B cell (primary cell): ENCODE data around the gene CYP4A22. TPM values are rescaled to one million over a fixed set of nuclear protein-coding genes. Genes with fewer than 3 reads are reported as not detected.
"Not testable (repeated sequence)": the region's sequence is repeated elsewhere in the genome, so short reads cannot be mapped to it uniquely, and the experiment has no call there.

Source experiments
- ATAC-seq: fragments of 200-7000 bp; cut with Tn5 transposase; one replicate; pipeline ENCODE4 v1.10.0; 2021; ENCODE audit warnings: low read depth, mild to moderate bottlenecking, moderate number of reproducible peaks, moderate library complexity
- CTCF ChIA-PET: fragments of 350-600 bp; sonication (Branson Sonifier 250); formaldehyde crosslinking; loops from one replicate; lab custom pipeline; 2021; ENCODE audit warnings: antibody characterized with exemption, inconsistent platforms; lab: Charles Lee
- POLR2A ChIA-PET: fragments of 350-600 bp; sonication (Branson Sonifier 250); formaldehyde crosslinking; loops from one replicate; lab custom pipeline; 2021; ENCODE audit warnings: antibody characterized with exemption; lab: Charles Lee
- DNase-seq: peaks from one replicate; pipeline ENCODE4 v3.0.0; 2013
- H2AFZ ChIP-seq: 2 replicates; pipeline ENCODE4 v1.6.1; 2012; ENCODE audit warnings: mild to moderate bottlenecking, low read depth, low read length; ENCODE audit not compliant: insufficient read depth, poor library complexity, severe bottlenecking
- H3K27ac ChIP-seq, 2 donors: 1 replicate in 1 of 2; 2 replicates in 1 of 2; pipeline ENCODE4 v1.5.1; 2012 to 2013; ENCODE audit warnings: low read length in 2 of 2, mild to moderate bottlenecking in 2 of 2, moderate library complexity in 1 of 2
- H3K27me3 ChIP-seq, 4 experiments: fragments of 200-600 bp in 1 of 4; sonication (generic) in 1 of 4; replicated peaks in 1 of 4; 1 replicate in 2 of 4; 2 replicates in 2 of 4; pipeline versions ENCODE4 v1.6.1 to v1.7.0; 2013 to 2016; ENCODE audit warnings: low read length in 3 of 4, mild to moderate bottlenecking in 2 of 4, mixed read lengths in 1 of 4, moderate library complexity in 1 of 4; ENCODE audit not compliant: insufficient read depth in 4 of 4, control insufficient read depth in 3 of 4; ENCODE audit errors: control extremely low read depth in 1 of 4
- H3K36me3 ChIP-seq, 2 experiments: replicated peaks in 1 of 2; 1 replicate in 1 of 2; 2 replicates in 1 of 2; pipeline versions ENCODE4 v1.6.1 to v1.7.1; 2013; ENCODE audit warnings: low read length in 1 of 2; ENCODE audit not compliant: insufficient read depth in 2 of 2, control insufficient read depth in 1 of 2; ENCODE audit errors: control extremely low read depth in 1 of 2, extremely low read depth in 1 of 2
- H3K4me1 ChIP-seq, 2 donors: fragments of 200-600 bp in 1 of 2; sonication (generic) in 1 of 2; 1 replicate in 1 of 2; 2 replicates in 1 of 2; pipeline versions ENCODE4 v1.5.1 to v1.6.1; 2013 to 2017; ENCODE audit warnings: low read length in 2 of 2; ENCODE audit not compliant: control insufficient read depth in 2 of 2, insufficient read depth in 2 of 2
- H3K4me2 ChIP-seq: replicated peaks from 2 replicates; pipeline ENCODE3; 2012; ENCODE audit warnings: mild to moderate bottlenecking, low read depth, low read length; ENCODE audit not compliant: poor library complexity, severe bottlenecking
- H3K4me3 ChIP-seq, 5 experiments: fragments of 200-600 bp in 1 of 5; sonication (generic) in 1 of 5; 1 replicate in 3 of 5; 2 replicates in 2 of 5; pipeline versions ENCODE4 v1.5.1 to v1.7.0; 2011 to 2016; ENCODE audit warnings: low read length in 4 of 5, mild to moderate bottlenecking in 4 of 5, low read depth in 2 of 5, control low read depth in 1 of 5, moderate library complexity in 1 of 5; ENCODE audit not compliant: insufficient read depth in 1 of 5; ENCODE audit errors: control extremely low read depth in 1 of 5, extremely low read depth in 1 of 5
- H3K79me2 ChIP-seq: fragments of 200-600 bp; sonication (generic); one replicate; pipeline ENCODE4 v1.6.0; 2016; ENCODE audit warnings: low read length; ENCODE audit not compliant: control insufficient read depth, insufficient read depth
- H3K9ac ChIP-seq: fragments of 200-600 bp; sonication (generic); 2 replicates; pipeline ENCODE4 v1.6.1; 2017; ENCODE audit warnings: mild to moderate bottlenecking, low read length, moderate library complexity
- H3K9me3 ChIP-seq, 3 donors: one replicate each; pipeline versions ENCODE4 v1.6.1 to v1.7.1; 2013; ENCODE audit warnings: low read length in 2 of 3; ENCODE audit not compliant: control insufficient read depth in 2 of 3, insufficient read depth in 1 of 3; ENCODE audit errors: control extremely low read depth in 1 of 3
- H4K20me1 ChIP-seq: 2 replicates; pipeline ENCODE4 v1.6.0; 2012; ENCODE audit warnings: mild to moderate bottlenecking, low read length; ENCODE audit not compliant: insufficient read depth, control insufficient read depth, poor library complexity, severe bottlenecking
- H3K27ac Mint-ChIP-seq: one replicate; pipeline ENCODE4 v1.8.0; 2021; ENCODE audit warnings: mixed read lengths
- H3K27me3 Mint-ChIP-seq: one replicate; pipeline ENCODE4 v1.8.0; 2021; ENCODE audit warnings: mixed read lengths
- H3K4me1 Mint-ChIP-seq: one replicate; pipeline ENCODE4 v1.8.0; 2021; ENCODE audit warnings: mixed read lengths
- H3K4me3 Mint-ChIP-seq: one replicate; pipeline ENCODE4 v1.8.0; 2021; ENCODE audit warnings: mixed read lengths
- H3K9me3 Mint-ChIP-seq: one replicate; pipeline ENCODE4 v1.8.0; 2022; ENCODE audit warnings: mixed read lengths; ENCODE audit not compliant: insufficient read depth
- CTCF ChIP-seq: fragments of 200-600 bp; IDR thresholded peaks from one replicate; pipeline ENCODE4 v1.8.0; 2022; ENCODE audit warnings: antibody characterized with exemption, mild to moderate bottlenecking
- EZH2 ChIP-seq: IDR thresholded peaks from 2 replicates; pipeline ENCODE4 v1.6.1; 2012; ENCODE audit warnings: borderline replicate concordance, low read depth, mild to moderate bottlenecking, moderate library complexity, low read length; ENCODE audit not compliant: insufficient read depth, poor library complexity, severe bottlenecking
- WGBS: methylation state at CpG from one replicate; pipeline ENCODE4 v1.1.5; 2013; ENCODE audit warnings: missing lambda C conversion rate; ENCODE audit not compliant: insufficient coverage; 5-methylcytosine and 5-hydroxymethylcytosine counted together
- intact Hi-C: fragments of 100-400 bp; cut with micrococcal nuclease; formaldehyde crosslinking; loops from one replicate; pipeline ENCODE4 v1.10.0; 2022
- polyA plus RNA-seq: library from polyadenylated mRNA; depleted of rRNA; stranded (reverse); fragments of >200 nt; gene quantifications from 2 replicates; pipeline ENCODE4 v1.2.3, GENCODE V29; 2012
- total RNA-seq, 2 donors: library from RNA; stranded (reverse); fragments of 120-200 nt in 1 of 2; gene quantifications; 1 replicate in 1 of 2; 2 replicates in 1 of 2; pipeline versions ENCODE4 v1.2.3 to v1.2.4, GENCODE V29; 2013 to 2022

CYP4A22 gene
- total and polyA plus RNA-seq, 2 donors (not counting 1 experiment from before 2014, with no cell fraction given), result not detected

- no peak overlapping the region for H3K4me3 Mint-ChIP-seq
These were observed 32.4 kb upstream of the CYP4A22 start for GRCh38 chr1:47104816-47105215.

GRCh38 chr1:47106792-47107191 is 30.4 kb upstream of the CYP4A22 start:
- no peak overlapping the region for H3K4me2 ChIP-seq
- H3K9ac ChIP-seq, result no peak overlapping the region
- no peak for ATAC-seq
- H3K4me3 ChIP-seq, result no peak overlapping the region
- Mint-ChIP-seq H3K9me3 (peaks cover 2% of the 10 kb centered on the region), H3K27me3 (peaks cover 6% of the 10 kb centered on the region), H3K4me1 (no peaks in the 10 kb centered on the region), H3K4me3 (no peak overlapping the region), H3K27ac (no peak overlapping the region)
- H2AFZ ChIP-seq, result no peak overlapping the region
- intact Hi-C loops, result no loop called here
- H3K9me3 ChIP-seq, result peaks cover 2 to 17% (median 4%) of the 10 kb centered on the region in 3 donors
- H3K36me3 ChIP-seq, result no peaks in the 10 kb centered on the region
- no CpG with 5 or more reads among the region's 3 CpGs for WGBS
- POLR2A ChIA-PET, result no interaction called here
- no peaks in the 10 kb centered on the region for H3K4me1 ChIP-seq
- no peaks in the 10 kb centered on the region for H4K20me1 ChIP-seq
- DNase-seq, result no peak
- no peaks in the 10 kb centered on the region for H3K79me2 ChIP-seq
- no peaks in the 10 kb centered on the region for H3K27me3 ChIP-seq
- no peak overlapping the region for H3K27ac ChIP-seq
- TF ChIP-seq EZH2, result no peak
- CTCF ChIA-PET, result no interaction called here

More at GRCh38 chr1:47104816-47105215, 32.4 kb upstream of the CYP4A22 start:
- Histone ChIP-seq H4K20me1 (no peaks in the 10 kb centered on the region), H3K4me2 (no peak overlapping the region), H3K9me3 (peaks cover 2 to 17% (median 4%) of the 10 kb centered on the region in 3 donors), H3K4me1 (no peaks in the 10 kb centered on the region), H3K36me3 (no peaks in the 10 kb centered on the region), H3K9ac (no peak overlapping the region), H3K27ac (no peak overlapping the region), H3K27me3 (no peaks in the 10 kb centered on the region), H2AFZ (no peak overlapping the region), H3K4me3 (no peak overlapping the region), H3K79me2 (no peaks in the 10 kb centered on the region)
- peaks cover 2% of the 10 kb centered on the region for H3K9me3 Mint-ChIP-seq
- DNase-seq (no peak), ATAC-seq (no peak)
- intact Hi-C loops, result no loop called here
- H3K4me1 Mint-ChIP-seq, result no peaks in the 10 kb centered on the region
- TF ChIP-seq CTCF (no peak), EZH2 (no peak)
- ChIA-PET POLR2A (no interaction called here), CTCF (no interaction called here)
- peaks cover 4% of the 10 kb centered on the region for H3K27me3 Mint-ChIP-seq
- no peak overlapping the region for H3K27ac Mint-ChIP-seq
- WGBS, result 100% methylated on average over 3 of the region's 3 CpGs

- ATAC-seq, H2AFZ ChIP-seq: not testable (repeated sequence)
These were observed 29.2 kb upstream of the CYP4A22 start for GRCh38 chr1:47107851-47108574.

More at GRCh38 chr1:47107851-47108574, 29.2 kb upstream of the CYP4A22 start:
- H4K20me1 ChIP-seq, DNase-seq, H3K27me3 ChIP-seq, H3K9me3 Mint-ChIP-seq, H3K4me1 ChIP-seq, H3K27ac Mint-ChIP-seq, H3K27me3 Mint-ChIP-seq, H3K4me3 Mint-ChIP-seq, H3K9ac ChIP-seq, POLR2A ChIA-PET, H3K4me2 ChIP-seq, CTCF ChIA-PET, intact Hi-C loops, H3K4me3 ChIP-seq, H3K27ac ChIP-seq, H3K79me2 ChIP-seq, H3K4me1 Mint-ChIP-seq, H3K36me3 ChIP-seq: not testable (repeated sequence)
- 71% methylated on average over 1 of the region's 10 CpGs for WGBS
- H3K9me3 ChIP-seq, result peaks cover 0 to 16% (median 1%) of the 10 kb centered on the region in 3 donors
